Embryonic facial prominence (tissue), 1 donor: Measurements from ENCODE around the gene OPRD1.
"Not testable (repeated sequence)": the region's sequence is repeated elsewhere in the genome, so short reads cannot be mapped to it uniquely, and the experiment has no call there.

Source experiments
- DNase-seq: peaks from one replicate; pipeline ENCODE4 v3.0.0-alpha.2; 2016; ENCODE audit errors: extremely low spot score

OPRD1 gene

DNA sequence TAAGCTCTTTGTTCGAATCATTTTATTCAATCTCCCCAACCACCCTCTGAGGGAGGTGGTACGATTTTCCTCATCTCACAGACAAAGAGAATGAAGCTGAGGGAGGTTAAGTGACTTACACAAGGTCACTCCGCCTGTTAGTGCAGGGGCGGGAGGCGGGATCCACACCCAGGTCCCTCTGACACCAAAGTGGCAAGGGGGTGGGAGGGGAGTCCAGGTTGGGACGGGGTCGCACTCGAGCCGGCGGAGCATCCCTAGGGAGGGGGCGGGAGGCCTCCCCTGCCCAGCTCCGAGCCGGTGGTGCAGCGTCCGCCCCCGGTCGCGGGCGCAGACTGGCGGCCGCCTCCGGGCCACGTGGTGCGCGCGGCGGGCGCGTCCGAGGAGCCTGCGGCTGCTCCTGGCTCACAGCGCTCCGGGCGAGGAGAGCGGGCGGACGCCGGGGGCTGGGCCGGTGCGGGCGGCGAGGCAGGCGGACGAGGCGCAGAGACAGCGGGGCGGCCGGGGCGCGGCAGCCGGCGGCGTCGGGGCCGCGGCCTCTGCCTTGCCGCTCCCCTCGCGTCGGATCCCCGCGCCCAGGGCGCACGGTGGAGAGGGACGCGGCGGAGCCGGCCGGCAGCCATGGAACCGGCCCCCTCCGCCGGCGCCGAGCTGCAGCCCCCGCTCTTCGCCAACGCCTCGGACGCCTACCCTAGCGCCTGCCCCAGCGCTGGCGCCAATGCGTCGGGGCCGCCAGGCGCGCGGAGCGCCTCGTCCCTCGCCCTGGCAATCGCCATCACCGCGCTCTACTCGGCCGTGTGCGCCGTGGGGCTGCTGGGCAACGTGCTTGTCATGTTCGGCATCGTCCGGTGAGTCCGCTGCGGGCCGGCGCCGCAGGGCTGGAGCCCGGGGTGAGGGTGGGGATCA is at the start of gene OPRD1:
Gene OPRD1, plus strand, starts transcription at position 405 of the 903 bp plus-strand sequence. Its CDS starts 214 bp downstream, at position 619.
- no peak for DNase-seq

DNA sequence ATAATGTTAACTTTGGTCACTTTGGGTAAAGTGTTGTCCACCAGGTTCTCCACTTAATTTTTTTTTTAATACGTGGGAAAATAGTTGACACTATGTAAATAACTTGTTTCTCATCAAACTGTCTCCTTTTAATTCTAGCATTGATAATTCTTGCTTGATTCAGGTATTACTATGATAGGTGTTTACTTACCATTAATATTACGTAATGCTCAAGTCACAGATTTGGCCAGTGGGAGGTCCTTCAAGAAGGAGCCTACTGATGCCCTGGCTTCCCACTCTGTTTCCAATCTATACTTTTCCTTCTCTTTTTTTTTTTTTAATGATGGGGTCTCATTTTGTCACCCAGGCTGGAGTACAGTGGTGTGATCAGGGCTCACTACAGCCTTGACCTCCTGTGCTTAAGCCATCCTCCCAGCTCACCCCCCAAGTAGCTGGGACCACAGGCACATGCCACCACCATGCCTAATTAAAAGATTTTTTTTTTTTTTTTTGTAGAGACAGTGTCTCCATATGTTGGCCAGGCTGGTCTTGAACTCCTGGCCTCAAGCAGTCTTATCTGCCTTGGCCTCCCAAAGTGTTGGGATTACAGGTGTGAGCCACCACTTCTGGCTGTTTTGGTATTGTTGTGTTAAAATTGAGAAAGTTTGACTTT is 45.3 kb upstream of the OPRD1 start:
- no peak for DNase-seq

DNA sequence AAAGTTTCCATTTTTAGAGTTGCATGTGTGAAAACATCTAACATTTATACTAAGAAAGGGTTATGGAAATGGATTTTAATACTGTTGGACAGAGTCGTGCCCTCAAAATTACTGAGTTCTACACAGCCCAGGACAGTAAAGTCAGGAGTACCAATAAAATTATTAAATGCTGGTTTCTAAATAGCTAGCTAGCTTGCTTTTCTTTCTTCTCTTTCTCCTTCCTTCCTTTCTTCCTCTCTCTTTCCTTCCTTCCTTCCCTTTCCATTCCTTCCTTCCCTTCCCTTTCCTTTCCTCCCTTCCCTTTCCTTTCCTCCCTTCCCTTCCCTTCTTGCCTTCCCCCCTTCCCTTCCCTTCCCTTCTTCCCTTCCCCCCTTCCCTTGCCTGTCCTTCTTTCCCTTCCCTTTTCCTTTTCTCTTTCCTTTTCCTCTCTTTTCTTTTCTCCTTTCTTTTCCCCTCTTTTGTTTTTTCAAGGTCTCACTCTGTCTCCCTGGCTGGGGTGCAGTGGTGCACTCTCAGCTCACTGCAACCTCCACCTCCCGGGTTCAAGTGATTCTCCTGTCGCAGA is 41.3 kb upstream of the OPRD1 start:
- no peak for DNase-seq

DNA sequence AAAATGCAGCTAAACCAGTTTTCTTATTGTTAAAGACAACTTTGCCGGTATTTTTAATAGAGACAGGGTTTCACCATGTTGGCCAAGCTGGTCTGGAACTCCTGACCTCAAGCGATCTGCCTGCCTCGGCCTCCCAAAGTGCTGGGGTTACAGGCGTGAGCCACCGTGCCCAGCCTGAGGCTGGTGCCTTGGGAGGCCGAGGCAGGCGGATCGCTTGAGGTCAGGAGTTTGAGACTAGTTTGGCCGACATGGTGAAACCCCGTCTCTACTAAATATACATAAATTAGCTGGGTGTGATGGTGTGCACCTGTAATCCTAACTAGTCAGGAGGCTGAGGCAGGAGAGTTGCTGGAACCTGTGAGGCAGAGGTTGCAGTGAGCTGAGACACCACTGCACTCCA is 40.0 kb upstream of the OPRD1 start:
- not testable (repeated sequence) for DNase-seq

DNA sequence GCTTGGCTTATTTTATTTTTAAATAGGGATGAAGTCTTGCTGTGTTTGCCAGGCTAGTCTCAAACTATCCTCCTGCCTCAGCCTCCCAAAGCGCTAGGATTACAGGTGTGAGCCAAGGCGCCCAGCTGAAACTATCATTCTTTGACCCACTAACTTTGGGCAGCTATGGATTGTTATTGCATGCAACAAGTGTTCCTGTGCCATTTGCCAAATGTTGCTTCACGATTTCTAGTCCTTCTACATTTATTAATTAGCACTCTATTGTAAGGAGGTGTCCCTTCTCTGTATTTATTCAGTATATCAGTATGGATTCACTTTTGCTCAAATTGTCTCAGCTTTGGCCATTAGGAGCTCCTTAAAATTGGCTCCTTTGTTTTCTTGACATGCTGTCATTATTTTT is 38.9 kb upstream of the OPRD1 start:
- no peak for DNase-seq

DNA sequence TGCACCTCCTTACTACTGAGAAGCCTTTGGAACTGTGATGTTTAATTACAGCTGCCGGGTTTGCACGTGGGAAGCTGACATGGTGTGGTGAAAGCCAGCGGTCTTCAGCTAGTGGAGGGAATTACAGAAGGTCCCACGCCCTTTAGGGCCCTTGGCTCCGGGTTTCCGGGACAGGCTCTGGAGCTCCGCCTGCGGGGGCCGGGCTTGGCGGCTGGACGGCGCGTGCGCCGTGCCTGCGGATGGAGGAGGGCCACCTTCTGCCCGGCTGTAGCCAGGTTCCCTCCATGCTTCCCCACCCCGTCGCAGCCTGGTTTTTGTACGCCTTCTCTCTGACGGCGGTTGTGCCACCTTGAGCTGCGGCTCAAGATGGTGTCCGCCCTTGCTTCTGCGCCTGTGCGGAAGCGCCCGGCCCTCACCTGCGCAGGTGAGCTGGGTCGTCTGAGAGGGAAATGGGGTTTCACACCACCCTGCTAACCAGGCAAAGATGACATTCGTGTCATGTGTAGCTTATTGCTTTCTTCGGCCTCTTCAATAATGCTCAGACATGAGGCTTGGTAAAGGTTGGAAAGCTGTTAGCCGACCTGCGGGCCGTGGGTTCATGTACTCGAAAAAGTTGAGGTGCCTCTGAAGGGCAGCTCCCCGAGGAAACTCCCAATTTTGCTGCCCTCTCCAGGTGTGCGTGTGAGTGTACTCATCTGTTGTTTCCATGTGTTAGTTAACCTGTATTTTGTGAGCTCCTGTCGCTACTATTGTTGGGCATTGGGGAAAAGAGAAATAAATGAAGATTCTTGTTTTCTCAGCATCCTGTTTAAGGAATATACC is 36.6 kb upstream of the OPRD1 start:
- no peak for DNase-seq

DNA sequence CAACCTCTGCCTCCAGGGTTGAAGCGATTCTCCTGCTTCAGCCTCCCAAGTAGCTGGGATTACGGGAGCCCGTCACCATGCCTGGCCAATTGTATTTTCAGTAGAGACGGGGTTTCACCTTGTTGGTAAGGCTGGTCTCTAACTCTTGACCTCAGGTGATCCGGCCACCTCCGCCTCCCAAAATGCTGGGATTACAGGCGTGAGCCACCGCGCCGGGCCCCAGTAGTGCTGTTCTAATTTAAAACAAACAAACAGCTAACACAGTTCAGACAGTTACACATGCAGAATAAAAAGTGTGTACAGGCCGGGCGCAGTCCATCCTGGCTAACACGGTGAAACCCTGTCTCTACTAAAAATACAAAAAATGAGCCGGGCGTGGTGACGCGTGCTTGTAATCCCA is 35.6 kb upstream of the OPRD1 start:
- DNase-seq, result no peak

DNA sequence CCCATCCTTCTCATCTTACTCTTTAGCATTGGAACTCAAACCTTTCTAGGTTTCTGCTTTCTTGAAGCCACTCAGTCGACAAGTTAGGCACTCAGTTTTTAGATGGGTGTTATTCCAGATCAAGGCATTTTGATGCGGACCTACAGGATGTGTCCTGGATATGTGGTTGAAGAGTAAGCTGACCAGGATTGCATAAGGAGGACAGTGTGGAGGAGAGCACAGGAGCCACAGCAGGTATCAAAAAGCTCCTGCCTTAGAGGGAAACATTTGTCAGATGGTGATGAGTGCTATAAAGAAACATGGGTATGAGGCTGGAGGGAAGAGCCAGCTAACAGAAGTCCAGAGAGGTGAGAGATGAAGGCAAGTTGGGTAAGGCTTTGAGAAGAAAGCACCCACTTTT is 33.9 kb upstream of the OPRD1 start:
- DNase-seq, result no peak

DNA sequence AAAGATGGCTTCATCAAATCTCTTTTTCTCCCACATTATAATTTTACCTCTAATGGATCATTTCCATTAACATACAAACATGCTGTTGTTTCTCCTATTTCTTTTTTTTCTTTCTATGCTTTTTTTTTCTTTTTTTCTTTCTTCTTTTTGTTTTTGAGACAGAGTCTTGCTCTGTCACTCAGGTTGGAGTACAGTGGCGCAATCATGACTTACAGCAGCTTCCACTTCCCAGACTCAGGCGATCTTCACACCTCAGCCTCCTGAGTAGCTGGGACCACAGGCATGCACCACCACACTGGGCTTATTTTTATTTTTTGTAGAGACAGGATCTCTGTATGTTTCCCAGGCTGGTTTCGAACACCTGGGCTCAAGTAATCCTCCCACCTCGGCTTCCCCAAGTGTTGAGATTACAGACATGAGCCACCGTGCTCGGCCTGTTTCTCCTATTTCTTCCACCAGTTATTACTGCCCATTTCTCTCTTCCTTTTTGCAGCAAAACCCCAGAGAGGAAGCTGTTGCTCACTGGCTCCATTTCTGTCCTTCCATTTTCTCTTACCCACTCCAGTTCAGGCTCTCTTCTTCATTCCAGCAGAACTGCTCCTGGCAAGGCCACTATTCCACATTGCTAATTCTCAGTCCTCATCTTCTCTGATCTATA is 32.1 kb upstream of the OPRD1 start:
- no peak for DNase-seq

DNA sequence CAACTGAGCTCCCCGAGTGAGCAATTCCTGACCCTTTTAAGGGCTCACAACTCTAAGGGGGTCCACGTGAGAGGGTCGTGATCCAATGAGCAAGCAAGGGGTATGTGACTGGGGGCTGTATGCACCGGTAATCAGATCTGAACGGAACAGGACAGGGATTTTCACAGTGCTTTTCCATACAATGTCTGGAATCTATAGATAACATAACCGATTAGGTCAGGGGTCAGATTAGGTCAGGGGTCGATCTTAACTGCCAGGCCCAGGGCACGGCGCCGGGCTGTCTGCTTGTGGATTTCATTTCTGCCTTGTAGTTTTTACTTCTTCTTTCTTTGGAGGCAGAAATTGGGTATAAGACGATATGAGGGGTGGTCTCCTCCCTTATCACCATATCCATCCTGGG is 30.7 kb upstream of the OPRD1 start:
- no peak for DNase-seq

DNA sequence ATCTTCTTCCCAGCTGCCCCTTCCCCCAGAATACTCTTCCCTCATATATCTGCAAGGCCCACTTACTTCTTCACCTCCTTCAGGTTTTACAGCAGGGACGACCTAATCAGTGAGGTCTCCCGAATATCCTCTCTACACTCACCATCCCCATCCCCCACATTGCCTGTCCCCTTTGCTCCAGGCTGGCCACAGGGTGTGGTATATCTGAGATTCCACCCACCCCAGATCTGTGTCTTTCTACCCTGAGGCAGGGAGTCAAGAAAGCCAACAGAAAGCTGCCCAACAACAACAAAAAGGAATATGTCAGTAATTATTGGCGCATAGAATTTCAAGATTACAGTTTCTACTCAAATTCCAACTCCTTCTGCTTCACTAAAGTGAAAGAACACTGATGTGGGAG is 30.0 kb upstream of the OPRD1 start:
- DNase-seq, result no peak

DNA sequence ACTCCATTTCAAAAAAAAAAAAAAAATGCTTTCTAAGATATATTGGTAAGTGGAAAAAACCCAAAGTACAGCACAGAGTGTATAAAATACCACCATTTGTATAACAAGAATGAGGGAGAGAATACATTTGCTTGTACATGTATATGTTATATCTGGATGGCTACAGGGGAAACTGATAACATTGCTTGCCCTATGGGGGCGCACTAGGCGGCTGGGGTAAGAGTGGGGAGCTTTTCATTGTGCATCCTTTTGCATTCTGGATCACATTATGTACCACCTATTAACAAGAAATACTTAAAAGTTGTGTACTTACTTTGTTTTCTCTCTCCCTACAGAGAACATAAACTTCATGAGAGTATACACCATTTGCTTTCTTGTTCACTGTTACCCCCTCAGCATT is 28.6 kb upstream of the OPRD1 start:
- no peak for DNase-seq

DNA sequence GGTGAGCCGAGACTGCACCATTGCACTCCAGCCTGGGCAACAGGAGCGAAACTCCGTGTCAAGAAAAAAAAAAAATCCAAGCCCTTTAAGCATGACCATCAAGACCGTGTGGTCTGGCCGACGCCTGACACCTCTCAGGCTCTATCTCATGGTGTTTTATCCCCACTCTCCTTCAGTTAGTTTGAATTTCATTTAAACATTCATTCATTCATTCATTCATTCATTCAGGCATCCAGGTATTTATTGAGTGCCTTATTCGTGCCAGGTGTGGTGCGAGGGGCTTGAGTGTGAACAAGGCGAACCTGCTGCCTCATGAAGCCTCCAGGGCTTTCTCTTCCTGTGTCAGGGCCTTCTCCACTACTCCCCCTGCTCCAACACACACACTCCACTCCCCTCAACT is 22.6 kb upstream of the OPRD1 start:
- DNase-seq, result no peak

DNA sequence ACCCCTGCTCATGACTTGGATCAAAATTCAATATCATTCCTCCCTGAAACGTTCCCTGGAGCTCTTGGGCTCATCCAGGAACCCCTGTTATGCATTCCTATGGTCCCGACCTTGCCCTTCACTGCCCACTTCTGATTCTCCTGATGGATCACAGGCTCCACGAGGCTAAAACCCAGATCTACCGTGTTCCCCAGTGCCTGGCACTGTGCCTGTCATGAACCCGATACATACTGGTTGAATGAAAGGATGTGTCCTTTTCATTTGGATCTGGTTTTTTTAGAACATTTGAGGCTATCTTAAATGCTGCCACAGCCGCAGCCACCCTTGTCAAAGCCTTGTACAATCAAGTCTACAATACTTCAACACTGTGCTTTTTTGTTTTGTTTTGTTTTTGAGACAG is 22.2 kb upstream of the OPRD1 start:
- no peak for DNase-seq

DNA sequence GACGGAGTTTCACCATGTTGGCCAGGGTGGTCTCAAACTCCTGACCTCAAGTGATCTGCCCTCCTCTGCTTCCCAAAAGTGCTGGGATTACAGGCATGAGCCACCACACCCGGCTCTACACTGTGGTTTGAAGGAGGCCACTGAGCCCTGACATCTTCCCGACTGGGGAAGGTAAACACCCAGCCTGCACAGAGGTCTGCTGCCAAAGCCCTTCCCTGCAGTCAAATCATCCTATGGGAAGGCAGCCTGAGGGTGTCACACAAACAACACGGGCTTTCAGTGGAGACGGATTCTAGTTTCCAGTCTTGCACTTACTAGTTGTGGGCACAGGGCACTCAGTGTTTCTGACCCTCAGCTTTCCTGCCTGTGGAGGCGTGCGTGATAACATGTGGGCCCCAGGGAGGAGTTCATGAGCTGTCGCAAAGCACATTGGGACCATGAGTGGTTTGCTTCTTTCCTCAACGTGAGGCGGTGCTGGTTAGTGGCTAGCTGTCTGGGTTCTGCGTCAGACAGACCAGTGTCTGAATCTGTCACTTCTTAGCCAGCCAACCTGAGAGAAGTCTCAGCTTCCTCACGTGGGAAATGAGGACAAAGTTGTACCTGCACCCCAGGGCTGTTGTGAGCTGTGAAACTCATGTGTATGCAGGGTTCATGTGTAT is 21.5 kb upstream of the OPRD1 start:
- no peak for DNase-seq

DNA sequence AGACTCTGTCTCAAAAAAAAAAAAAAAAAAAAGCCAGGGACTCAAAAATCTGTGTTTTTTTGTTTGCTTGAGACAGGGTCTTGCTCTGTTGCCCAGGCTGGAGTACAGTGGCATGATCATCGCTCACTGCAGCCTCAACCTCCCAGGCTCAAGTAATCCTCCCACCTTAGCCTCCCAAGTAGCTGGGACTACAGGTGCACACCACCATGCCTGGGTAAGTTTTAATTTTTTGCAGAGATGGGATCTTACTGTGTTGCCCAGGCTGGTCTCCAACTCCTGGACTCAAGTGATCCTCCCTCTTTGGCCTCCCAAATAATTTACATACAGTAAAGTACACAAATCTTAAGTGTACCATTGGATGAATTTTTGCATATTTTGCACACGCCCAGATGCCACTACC is 20.0 kb upstream of the OPRD1 start:
- not testable (repeated sequence) for DNase-seq

DNA sequence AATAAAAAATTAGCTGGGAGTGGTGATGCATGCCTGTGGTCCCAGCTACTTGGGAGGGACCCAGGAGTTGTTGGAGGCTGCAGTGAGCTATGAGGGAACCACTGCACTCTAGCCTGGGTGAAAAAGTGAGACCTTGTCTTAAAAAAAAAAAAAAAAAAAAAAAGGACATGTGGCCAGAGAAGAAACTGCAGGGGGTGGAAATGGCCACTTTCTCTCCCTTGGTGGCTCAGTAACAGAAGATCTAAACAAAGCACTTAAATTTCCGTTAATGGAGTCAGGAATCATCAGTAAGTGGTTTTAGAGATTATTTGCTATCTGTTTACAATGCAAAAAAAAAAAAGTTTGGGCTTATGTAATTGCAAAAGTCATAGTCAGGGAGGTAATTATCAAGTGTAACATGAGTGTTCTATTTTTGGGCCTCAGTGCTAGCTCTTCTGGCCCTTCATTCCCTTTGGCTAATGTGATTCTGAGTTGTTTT is 19.3 kb upstream of the OPRD1 start:
- DNase-seq, result no peak

DNA sequence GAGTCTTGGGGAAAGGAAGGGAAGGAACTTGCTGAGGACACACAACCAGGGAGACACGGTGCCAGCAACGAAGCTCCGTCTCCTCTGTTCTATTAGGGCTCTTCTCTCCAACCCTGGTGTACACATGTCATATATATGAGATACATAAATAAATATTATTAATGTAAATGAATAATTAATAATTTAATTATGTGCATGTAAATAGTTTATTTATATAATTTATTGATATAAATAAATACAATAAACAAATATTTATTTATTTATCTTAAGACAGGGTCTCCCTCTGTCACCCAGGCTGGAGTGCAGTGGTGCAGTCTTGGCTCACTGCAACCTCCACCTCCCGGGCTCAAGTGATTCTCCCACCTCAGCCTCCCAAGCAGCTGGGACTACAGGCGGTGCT is 17.4 kb upstream of the OPRD1 start:
- DNase-seq, result not testable (repeated sequence)

DNA sequence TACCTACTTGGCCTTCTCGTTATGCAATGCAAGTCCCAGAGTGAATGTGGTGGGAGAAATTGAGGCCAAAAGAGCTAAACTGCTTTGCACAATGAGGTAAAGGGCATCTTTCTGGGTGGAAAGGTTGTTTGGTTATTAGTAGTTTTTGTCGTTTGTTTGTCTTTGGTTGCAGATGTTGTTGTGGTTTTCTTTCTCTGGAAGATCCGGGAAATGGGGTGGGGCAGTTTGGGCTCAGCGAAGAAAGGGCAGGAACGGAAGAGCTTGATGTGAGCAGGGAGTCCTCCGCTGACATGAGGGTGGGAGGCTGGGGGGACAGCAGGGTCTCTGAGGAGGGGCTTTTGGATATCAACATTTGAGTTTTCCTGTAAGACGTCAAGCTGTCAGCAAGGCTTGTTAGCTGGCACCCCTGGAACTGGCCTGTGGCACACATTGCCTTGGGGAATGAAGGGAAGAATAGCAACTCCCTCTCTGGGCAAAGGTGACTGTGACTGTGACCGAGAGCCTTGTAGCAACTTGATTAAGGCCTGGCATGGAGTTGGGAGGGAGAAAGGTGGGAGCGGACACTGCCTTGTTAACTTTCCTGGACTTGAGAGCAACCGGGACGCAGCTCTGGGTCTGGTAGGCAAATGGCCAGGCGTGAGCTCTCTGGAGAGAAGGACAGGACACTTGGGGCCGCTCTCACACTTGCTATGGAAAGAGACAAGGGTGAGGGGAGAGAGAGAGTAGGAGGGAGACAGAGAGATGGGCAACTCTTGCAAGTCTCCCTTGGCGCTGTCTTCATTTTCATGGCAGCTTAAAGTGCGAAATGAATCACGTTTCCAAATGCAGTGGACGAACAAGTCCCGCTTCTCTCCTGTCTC is 15.4 kb upstream of the OPRD1 start:
- DNase-seq, result no peak

DNA sequence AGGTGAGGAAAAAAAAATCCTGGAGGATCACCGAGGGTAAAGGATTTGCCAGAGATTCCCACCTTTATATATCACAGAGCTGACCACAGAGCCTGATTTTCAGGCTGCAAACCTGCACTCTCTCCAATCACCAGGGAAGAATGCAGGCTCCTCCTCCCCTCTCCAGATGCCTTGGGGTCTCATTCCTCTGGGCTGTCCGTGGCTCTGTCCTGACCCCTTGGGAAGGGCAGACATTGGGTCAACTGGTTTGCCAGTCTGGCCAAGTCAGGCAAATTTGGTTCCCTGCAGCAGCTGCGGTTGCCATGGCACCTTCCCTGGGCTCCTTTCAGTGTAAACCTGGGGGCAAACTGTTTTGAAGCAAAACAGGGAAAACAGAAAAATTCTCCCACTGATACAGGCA is 11.6 kb upstream of the OPRD1 start:
- DNase-seq, result no peak
